Activated CD8-positive, alpha-beta memory T cell treated with anti-CD3 and anti-CD28 coated beads for 4 hours (primary cell): ENCODE results near the gene U2AF1L4.
A peak's percentile ranks its signal among the peaks of the same experiment; 100 is the strongest.

Source experiments
- DNase-seq, 2 donors: peaks; one replicate each; pipeline ENCODE4 v3.0.0-alpha.2; 2020; ENCODE audit warnings: low read depth in 2 of 2

The U2AF1L4 gene

GRCh38 chr19:35757231-35757748 lies 12.1 kb upstream of the U2AF1L4 start:
- DNase-seq = no peak

- no peak for DNase-seq
These were observed 11.4 kb upstream of the U2AF1L4 start, which contains the start of gene HSPB6 for GRCh38 chr19:35756377-35757230. Gene HSPB6, minus strand, starts transcription at chr19:35757029. Its CDS starts 21 bp downstream, at chr19:35757008.

GRCh38 chr19:35755550-35756376 lies 10.5 kb upstream of the U2AF1L4 start:
- peak in 1 of 2 donors; percentile 25 for DNase-seq

GRCh38 chr19:35755131-35755549 lies 9.9 kb upstream of the U2AF1L4 start:
- no peak for DNase-seq

- no peak for DNase-seq
These were observed 9.3 kb upstream of the U2AF1L4 start for GRCh38 chr19:35754370-35755130.

GRCh38 chr19:35753634-35754369 lies 8.6 kb upstream of the U2AF1L4 start:
- no peak for DNase-seq

GRCh38 chr19:35752746-35753350 lies 7.6 kb upstream of the U2AF1L4 start:
- no peak for DNase-seq

GRCh38 chr19:35751839-35752745 lies 6.9 kb upstream of the U2AF1L4 start:
- no peak for DNase-seq

GRCh38 chr19:35750167-35750566 lies 4.9 kb upstream of the U2AF1L4 start:
- no peak for DNase-seq

- DNase-seq = peak; percentile 95 to 99
These were observed 3.1 kb upstream of the U2AF1L4 start, which contains the start of gene LIN37 for GRCh38 chr19:35748106-35749020. Gene LIN37, plus strand, starts transcription at chr19:35748576. Its CDS starts 149 bp downstream, at chr19:35748725.

GRCh38 chr19:35746531-35746930 lies 1.3 kb upstream of the U2AF1L4 start:
- no peak for DNase-seq

- no peak for DNase-seq
These were observed 857 bp upstream of the U2AF1L4 start for GRCh38 chr19:35746087-35746462.

GRCh38 chr19:35744430-35745327 lies 539 bp downstream of the U2AF1L4 start:
- peak; percentile 85 to 90 for DNase-seq

- DNase-seq = no peak
These were observed 1.4 kb downstream of the U2AF1L4 start for GRCh38 chr19:35743640-35744429.

GRCh38 chr19:35742121-35742724 lies 3.0 kb downstream of the U2AF1L4 start, which contains the start of gene IGFLR1:
Gene IGFLR1, minus strand, starts transcription at chr19:35742452. Its CDS starts 1,272 bp downstream, at chr19:35741180.
- DNase-seq = peak; percentile 50 to 62

GRCh38 chr19:35741203-35741515 lies 4.1 kb downstream of the U2AF1L4 start:
- no peak for DNase-seq
